Small intestine (tissue), 7 donors: Measurements from ENCODE around the gene ST3GAL6. TPM values are rescaled to one million over a fixed set of nuclear protein-coding genes. Genes with fewer than 3 reads are reported as not detected.

Source experiments
- DNase-seq, 2 donors: peaks; one replicate each; pipeline versions ENCODE4 v3.0.0 to v3.0.0-alpha.2; 2013
- FAIRE-seq: peaks from 2 replicates; lab custom pipeline; 2012; peaks lifted over from hg19 to GRCh38; lab: Jason Lieb, UNC
- H3K27ac ChIP-seq, 3 donors: one replicate each; pipeline ENCODE4 v1.5.1; 2013; ENCODE audit warnings: low read length in 2 of 3, mild to moderate bottlenecking in 2 of 3, control low read depth in 1 of 3, inconsistent platforms in 1 of 3, low read depth in 1 of 3, moderate library complexity in 1 of 3
- H3K27me3 ChIP-seq, 3 donors: one replicate each; pipeline ENCODE4 v1.6.1; 2013; ENCODE audit warnings: low read length in 3 of 3, inconsistent platforms in 1 of 3; ENCODE audit not compliant: control insufficient read depth in 3 of 3, insufficient read depth in 3 of 3
- H3K36me3 ChIP-seq, 3 donors: one replicate each; pipeline ENCODE4 v1.6.1; 2013; ENCODE audit warnings: low read length in 3 of 3, inconsistent platforms in 1 of 3, low read depth in 1 of 3, mild to moderate bottlenecking in 1 of 3, moderate library complexity in 1 of 3; ENCODE audit not compliant: control insufficient read depth in 3 of 3, insufficient read depth in 2 of 3
- H3K4me1 ChIP-seq, 3 donors: one replicate each; pipeline ENCODE4 v1.6.1; 2013; ENCODE audit warnings: low read length in 2 of 3, inconsistent platforms in 1 of 3, low read depth in 1 of 3, mild to moderate bottlenecking in 1 of 3, moderate library complexity in 1 of 3; ENCODE audit not compliant: control insufficient read depth in 3 of 3, insufficient read depth in 2 of 3
- H3K4me3 ChIP-seq, 3 donors: one replicate each; pipeline ENCODE4 v1.5.1; 2013; ENCODE audit warnings: low read length in 3 of 3, control low read depth in 1 of 3, inconsistent platforms in 1 of 3, low read depth in 1 of 3, mild to moderate bottlenecking in 1 of 3, moderate library complexity in 1 of 3
- H3K9me3 ChIP-seq, 2 donors: one replicate each; pipeline ENCODE4 v1.6.1; 2013; ENCODE audit warnings: low read depth in 1 of 2, low read length in 1 of 2; ENCODE audit not compliant: control insufficient read depth in 2 of 2, insufficient read depth in 1 of 2
- WGBS, 3 donors: extraction: QIAGEN DNeasy Blood & Tissue Kit; methylation state at CpG; one replicate each; pipeline ENCODE4 v1.1.7; 2013; 5-methylcytosine and 5-hydroxymethylcytosine counted together
- polyA plus RNA-seq, 4 donors: library from polyadenylated mRNA; stranded (reverse) in 3 of 4; unstranded in 1 of 4; fragments of 200-250 nt in 3 of 4; fragments of 120-200 nt in 1 of 4; gene quantifications; one replicate each; pipeline versions ENCODE4 v1.2.1 to v1.2.3, GENCODE V29; 2013
- donor health status: healthy with polysubstance abuse.
- donor health status: control.
- donor health status: control.
- donor health status: Bipolar disorder and iron deficiency.
- donor health status: healthy.

Gene ST3GAL6
- polyA plus RNA-seq, 4 donors, result 2.2 to 7.6 (median 3.2) TPM; not detected in 1

- Histone ChIP-seq H3K27me3 (peaks cover 0 to 26% (median 9%) of the 10 kb centered on the region in 3 donors), H3K4me3 (peak overlapping the region in 1 of 3 donors; percentile 68), H3K36me3 (no peaks in the 10 kb centered on the region), H3K27ac (no peak overlapping the region), H3K9me3 (no peaks in the 10 kb centered on the region), H3K4me1 (peaks cover 0 to 12% (median 0%) of the 10 kb centered on the region in 3 donors)
- WGBS, 3 donors, result 43 to 52% (median 49%) methylated on average over 4 of the region's 4 CpGs
- FAIRE-seq (no peak), DNase-seq (no peak)
These were observed 28.8 kb upstream of the ST3GAL6 start for GRCh38 chr3:98734306-98734705.

- Histone ChIP-seq H3K4me1 (peaks cover 0 to 12% (median 0%) of the 10 kb centered on the region in 3 donors), H3K4me3 (no peak overlapping the region), H3K36me3 (no peaks in the 10 kb centered on the region), H3K27me3 (peaks cover 0 to 26% (median 9%) of the 10 kb centered on the region in 3 donors), H3K27ac (no peak overlapping the region), H3K9me3 (no peaks in the 10 kb centered on the region)
- no peak for FAIRE-seq
- no peak for DNase-seq
- 75 to 82% (median 77%) methylated on average over 4 of the region's 4 CpGs for WGBS, 3 donors
These were observed 28.4 kb upstream of the ST3GAL6 start for GRCh38 chr3:98734735-98735134.

- FAIRE-seq, result no peak
- H3K9me3 ChIP-seq, result no peaks in the 10 kb centered on the region
- H3K27me3 ChIP-seq, result peaks cover 0 to 26% (median 9%) of the 10 kb centered on the region in 3 donors
- peaks cover 0 to 12% (median 0%) of the 10 kb centered on the region in 3 donors for H3K4me1 ChIP-seq
- 89 to 96% (median 96%) methylated on average over 2 of the region's 2 CpGs for WGBS, 3 donors
- no peak overlapping the region for H3K27ac ChIP-seq
- no peak for DNase-seq
- no peaks in the 10 kb centered on the region for H3K36me3 ChIP-seq
- H3K4me3 ChIP-seq, result no peak overlapping the region
These were observed 27.8 kb upstream of the ST3GAL6 start for GRCh38 chr3:98735296-98735695.

DNA sequence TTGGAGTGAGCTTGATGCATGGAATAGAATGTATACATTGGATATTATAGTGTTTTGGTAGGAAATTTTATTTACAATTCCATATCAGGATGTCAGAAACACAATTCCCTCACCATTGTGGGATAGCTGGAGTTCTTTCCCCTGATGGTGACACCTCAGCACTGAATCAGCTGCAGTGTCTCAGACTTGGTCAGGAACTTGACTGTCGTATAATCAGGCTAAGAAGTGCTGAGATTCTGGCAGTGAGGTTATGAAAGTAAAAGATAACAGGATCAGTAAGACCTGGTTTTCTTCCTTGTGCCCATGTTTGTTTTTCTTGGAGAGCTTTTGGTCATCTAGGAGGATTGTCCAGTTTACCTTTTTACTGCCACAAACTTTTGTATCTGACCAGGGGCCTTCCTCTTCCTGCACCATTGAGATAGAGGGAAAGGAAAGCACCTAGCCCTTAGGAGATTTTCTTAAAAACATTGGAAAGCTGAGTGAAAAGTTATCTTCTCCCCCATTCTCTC, 27.3 kb upstream of the ST3GAL6 start:
- DNase-seq (no peak), FAIRE-seq (no peak)
- 25 to 59% (median 30%) methylated on average over 1 of the region's 1 CpG for WGBS, 3 donors
- H3K9me3 ChIP-seq, result no peaks in the 10 kb centered on the region
- H3K36me3 ChIP-seq, result no peaks in the 10 kb centered on the region
- H3K27ac ChIP-seq, result no peak overlapping the region
- peaks cover 0 to 12% (median 0%) of the 10 kb centered on the region in 3 donors for H3K4me1 ChIP-seq
- no peak overlapping the region for H3K4me3 ChIP-seq
- peaks cover 0 to 26% (median 9%) of the 10 kb centered on the region in 3 donors for H3K27me3 ChIP-seq

GRCh38 chr3:98737301-98737700, 25.8 kb upstream of the ST3GAL6 start:
- Histone ChIP-seq H3K9me3 (no peaks in the 10 kb centered on the region), H3K27ac (no peak overlapping the region), H3K4me3 (no peak overlapping the region), H3K27me3 (peaks cover 0 to 26% (median 2%) of the 10 kb centered on the region in 3 donors), H3K36me3 (no peaks in the 10 kb centered on the region), H3K4me1 (peaks cover 0 to 12% (median 0%) of the 10 kb centered on the region in 3 donors)
- 93% methylated on average over 5 of the region's 5 CpGs for WGBS, 3 donors
- DNase-seq, result no peak
- FAIRE-seq, result no peak

GRCh38 chr3:98739266-98739665, 23.9 kb upstream of the ST3GAL6 start:
- Histone ChIP-seq H3K36me3 (no peaks in the 10 kb centered on the region), H3K27me3 (peaks cover 0 to 11% (median 0%) of the 10 kb centered on the region in 3 donors), H3K4me3 (no peak overlapping the region), H3K4me1 (no peaks in the 10 kb centered on the region), H3K9me3 (no peaks in the 10 kb centered on the region), H3K27ac (no peak overlapping the region)
- FAIRE-seq (no peak), DNase-seq (no peak)

GRCh38 chr3:98740324-98740723, 22.8 kb upstream of the ST3GAL6 start:
- DNase-seq (no peak), FAIRE-seq (no peak)
- WGBS, 3 donors, result 16 to 58% (median 33%) methylated on average over 4 of the region's 4 CpGs
- Histone ChIP-seq H3K27ac (no peak overlapping the region), H3K9me3 (no peaks in the 10 kb centered on the region), H3K27me3 (peaks cover 0 to 2% (median 0%) of the 10 kb centered on the region in 3 donors), H3K36me3 (no peaks in the 10 kb centered on the region), H3K4me1 (no peaks in the 10 kb centered on the region), H3K4me3 (no peak overlapping the region)

GRCh38 chr3:98741121-98741716, 21.9 kb upstream of the ST3GAL6 start:
- Histone ChIP-seq H3K4me1 (no peaks in the 10 kb centered on the region), H3K9me3 (no peaks in the 10 kb centered on the region), H3K27ac (no peak overlapping the region), H3K36me3 (no peaks in the 10 kb centered on the region), H3K27me3 (no peaks in the 10 kb centered on the region), H3K4me3 (no peak overlapping the region)
- FAIRE-seq (no peak), DNase-seq (no peak)
- 67 to 81% (median 77%) methylated on average over 5 of the region's 5 CpGs for WGBS, 3 donors
